PFSK-1 (cell line): ENCODE data around the gene ARG1.

Source experiments
- FOXP2 ChIP-seq: optimal IDR thresholded peaks from 2 replicates; pipeline ENCODE3; 2011; ENCODE audit warnings: borderline replicate concordance, control low read depth, inconsistent platforms; ENCODE audit not compliant: insufficient read depth; ENCODE audit errors: extremely low read length, extremely low read depth
- POLR2AphosphoS5 ChIP-seq: IDR thresholded peaks from 2 replicates; pipeline ENCODE4 v1.6.1; 2012; ENCODE audit warnings: low read depth, mild to moderate bottlenecking, control low read depth, low read length, moderate library complexity
- REST ChIP-seq, 2 experiments: IDR thresholded peaks; 2 replicates each; pipeline versions ENCODE4 v1.6.1 to v1.8.0; 2011 to 2012; ENCODE audit warnings: low read depth in 2 of 2, low read length in 2 of 2, control low read depth in 1 of 2, inconsistent platforms in 1 of 2, mild to moderate bottlenecking in 1 of 2, moderate library complexity in 1 of 2; ENCODE audit not compliant: insufficient read depth in 1 of 2
- SIN3A ChIP-seq: IDR thresholded peaks from 2 replicates; pipeline ENCODE4 v1.6.1; 2012; ENCODE audit warnings: mild to moderate bottlenecking, low read length, moderate library complexity, borderline replicate concordance; ENCODE audit not compliant: insufficient read depth
- TAF1 ChIP-seq: IDR thresholded peaks from 2 replicates; pipeline ENCODE4 v1.6.1; 2012; ENCODE audit warnings: low read length, control low read depth, borderline replicate concordance; ENCODE audit not compliant: insufficient read depth

Gene ARG1

GRCh38 chr6:131627724-131628682 lies 55.0 kb downstream of the ARG1 start, which contains the start of gene MED23:
MED23 (minus strand) TSS chr6:131628242; CDS start chr6:131628049, 193 bp downstream.
- TF ChIP-seq FOXP2: peak; percentile 92
- TF ChIP-seq REST (IDR thresholded peaks at IDR 0.05; ENCODE audit: insufficient read depth in 1 of 2, low read depth in 2 of 2, low read length in 2 of 2): 0 out of 4 replicates have a peak, but pooled peaks have one; percentile 16 to 32
- peak; percentile 89 for TF ChIP-seq POLR2AphosphoS5
- TF ChIP-seq SIN3A: peak; percentile 30; the same call in 1 of the 2 replicates
- TF ChIP-seq TAF1: peak; percentile 93

- TF ChIP-seq TAF1 (no peak), SIN3A (no peak), REST (IDR thresholded peaks at IDR 0.05; ENCODE audit: insufficient read depth in 1 of 2, low read depth in 2 of 2, low read length in 2 of 2) (no peak), POLR2AphosphoS5 (no peak), FOXP2 (no peak)
Measured at GRCh38 chr6:131628726-131629125, 55.7 kb downstream of the ARG1 start.

- TF ChIP-seq REST (IDR thresholded peaks at IDR 0.05; ENCODE audit: insufficient read depth in 1 of 2, low read depth in 2 of 2, low read length in 2 of 2): no peak
- TF ChIP-seq FOXP2: no peak
- TF ChIP-seq POLR2AphosphoS5: no peak
- no peak for TF ChIP-seq TAF1
- no peak for TF ChIP-seq SIN3A
Measured at GRCh38 chr6:131629651-131630050, 56.6 kb downstream of the ARG1 start.

GRCh38 chr6:131631625-131632289 lies 58.7 kb downstream of the ARG1 start:
- no peak for TF ChIP-seq SIN3A
- no peak for TF ChIP-seq TAF1
- no peak for TF ChIP-seq POLR2AphosphoS5
